ENCODE measurements around the gene HDAC4.

GRCh38 chr2:239003624-239004273 is 397.1 kb downstream of the HDAC4 start:
- TF ChIP-seq CTCF (IDR thresholded peaks at IDR 0.05) (no peak), POLR2A (IDR thresholded peaks at IDR 0.05) (no peak)

Measured in tibial nerve (tissue), 3 donors.